HUES48 (cell line): ENCODE measurements around the gene ARHGEF12.

Experiments
- H3K27ac ChIP-seq: one replicate; pipeline ENCODE4 v1.7.0; 2013; ENCODE audit warnings: low read depth, low read length, inconsistent platforms
- H3K27me3 ChIP-seq: 2 replicates; pipeline ENCODE4 v1.6.1; 2013; ENCODE audit warnings: mild to moderate bottlenecking, low read length; ENCODE audit not compliant: control insufficient read depth, insufficient read depth
- H3K36me3 ChIP-seq: 2 replicates; pipeline ENCODE4 v1.6.1; 2013; ENCODE audit warnings: low read length; ENCODE audit not compliant: control insufficient read depth, insufficient read depth
- H3K4me1 ChIP-seq: 2 replicates; pipeline ENCODE4 v1.6.1; 2013; ENCODE audit warnings: mild to moderate bottlenecking, low read length; ENCODE audit not compliant: control insufficient read depth, insufficient read depth
- H3K4me3 ChIP-seq: 2 replicates; pipeline ENCODE4 v1.5.1; 2013; ENCODE audit warnings: mild to moderate bottlenecking, low read depth, low read length
- H3K9ac ChIP-seq: 2 replicates; pipeline ENCODE4 v1.6.1; 2013; ENCODE audit warnings: mild to moderate bottlenecking, low read depth, low read length, moderate library complexity
- H3K9me3 ChIP-seq: 2 replicates; pipeline ENCODE4 v1.6.1; 2013; ENCODE audit warnings: low read length; ENCODE audit not compliant: control insufficient read depth, insufficient read depth

The ARHGEF12 gene

DNA sequence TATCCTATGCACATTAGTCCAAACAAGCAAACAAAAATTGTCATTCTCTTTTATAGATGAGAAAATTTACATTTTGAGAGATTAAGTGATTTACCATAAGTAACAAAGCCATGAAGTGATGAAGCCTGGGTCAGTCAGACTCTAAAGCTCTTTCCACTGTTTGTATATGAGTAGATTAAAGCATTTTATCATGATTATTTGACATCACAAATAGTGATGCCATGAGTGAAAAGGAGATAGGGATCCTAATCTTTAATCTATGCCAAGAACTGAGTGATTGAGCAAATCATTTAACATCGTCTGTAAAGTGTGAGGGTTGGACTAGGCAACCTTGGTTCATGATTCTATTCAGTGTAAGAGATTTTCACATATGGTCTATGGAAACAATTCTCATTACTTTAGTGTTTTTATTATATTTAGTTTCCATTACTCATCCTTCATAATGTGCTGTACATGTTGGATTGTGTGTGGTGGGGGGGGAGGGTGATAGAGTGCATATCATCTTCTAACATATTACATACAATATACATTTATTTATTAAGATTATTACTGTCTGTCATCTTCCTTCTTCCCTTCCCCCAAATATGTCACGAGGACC lies 50.7 kb downstream of the ARHGEF12 start:
- H3K27me3 ChIP-seq = no peaks in the 10 kb centered on the region
- H3K27ac ChIP-seq = no peak overlapping the region
- H3K9me3 ChIP-seq = 0 out of 2 replicates have a peak, but pooled peaks cover 2% of the 10 kb centered on the region
- H3K9ac ChIP-seq = no peak overlapping the region
- no peak overlapping the region for H3K4me3 ChIP-seq
- peaks cover 31% of the 10 kb centered on the region for H3K4me1 ChIP-seq
- no peaks in the 10 kb centered on the region for H3K36me3 ChIP-seq

DNA sequence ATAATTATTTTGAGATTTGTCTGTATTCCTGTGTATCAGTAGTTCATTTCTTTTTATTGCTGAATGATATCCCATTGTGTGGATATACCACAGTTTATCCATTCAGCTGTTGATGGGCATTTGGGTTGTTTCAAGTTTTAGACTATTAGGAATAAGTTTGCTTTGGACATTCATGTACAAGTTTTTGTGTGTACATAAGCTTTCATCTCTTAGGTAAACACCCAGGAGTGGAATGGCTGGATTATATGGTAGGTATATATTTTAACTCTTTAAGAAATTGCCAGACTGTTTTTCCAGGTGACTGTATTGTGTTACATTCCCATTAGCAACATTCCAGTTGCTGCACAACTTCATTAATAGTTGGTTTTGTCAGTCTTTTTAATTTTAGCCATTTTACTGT lies 52.0 kb downstream of the ARHGEF12 start:
- no peak overlapping the region for H3K27ac ChIP-seq
- H3K27me3 ChIP-seq = no peaks in the 10 kb centered on the region
- peaks cover 36% of the 10 kb centered on the region for H3K4me1 ChIP-seq
- H3K36me3 ChIP-seq = no peaks in the 10 kb centered on the region
- H3K4me3 ChIP-seq = no peak overlapping the region
- no peaks in the 10 kb centered on the region for H3K9me3 ChIP-seq
- no peak overlapping the region for H3K9ac ChIP-seq

DNA sequence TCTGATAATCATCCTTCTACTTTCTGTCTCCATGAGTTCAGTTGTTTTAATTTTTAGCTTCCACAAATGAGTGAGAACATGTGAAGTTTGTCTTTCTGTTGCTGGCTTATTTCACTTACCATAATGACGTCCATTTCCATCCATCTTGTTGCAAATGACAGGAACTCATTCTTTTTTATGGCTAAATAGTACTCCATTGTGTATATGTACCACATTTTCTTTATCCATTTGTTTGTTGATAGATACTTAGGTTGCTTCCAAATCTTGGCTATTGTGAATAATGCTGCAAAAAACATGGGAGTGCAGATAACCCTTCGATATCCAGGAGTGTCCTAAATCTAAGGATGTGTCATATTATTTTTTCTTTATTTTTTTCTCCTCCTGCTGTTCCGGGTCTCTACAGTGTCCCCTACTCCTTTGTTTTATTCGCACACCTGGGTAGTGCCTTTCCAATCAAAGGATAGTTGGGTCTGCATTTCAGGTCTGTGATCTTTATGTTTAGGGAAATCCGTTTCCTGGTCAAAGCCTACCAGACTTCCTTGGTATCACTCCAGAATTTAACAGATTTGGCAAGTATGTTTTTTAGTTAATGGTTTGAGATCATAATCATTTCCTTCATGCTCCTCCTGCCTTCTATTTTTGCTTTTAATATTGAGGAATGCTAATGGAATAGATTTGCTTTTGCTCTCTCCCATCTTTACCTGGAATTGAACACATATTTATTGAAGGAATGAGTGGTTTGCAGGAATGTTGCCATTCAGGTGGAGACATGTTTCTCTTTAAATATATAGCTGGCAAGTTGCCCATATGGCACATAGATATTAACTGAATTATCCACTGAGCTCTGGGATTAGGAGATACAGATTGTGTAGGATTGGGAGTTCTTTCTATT lies 53.7 kb downstream of the ARHGEF12 start:
- no peak overlapping the region for H3K4me3 ChIP-seq
- no peaks in the 10 kb centered on the region for H3K9me3 ChIP-seq
- no peak overlapping the region for H3K27ac ChIP-seq
- H3K36me3 ChIP-seq = no peaks in the 10 kb centered on the region
- no peaks in the 10 kb centered on the region for H3K27me3 ChIP-seq
- H3K9ac ChIP-seq = no peak overlapping the region
- peaks cover 28% of the 10 kb centered on the region for H3K4me1 ChIP-seq

DNA sequence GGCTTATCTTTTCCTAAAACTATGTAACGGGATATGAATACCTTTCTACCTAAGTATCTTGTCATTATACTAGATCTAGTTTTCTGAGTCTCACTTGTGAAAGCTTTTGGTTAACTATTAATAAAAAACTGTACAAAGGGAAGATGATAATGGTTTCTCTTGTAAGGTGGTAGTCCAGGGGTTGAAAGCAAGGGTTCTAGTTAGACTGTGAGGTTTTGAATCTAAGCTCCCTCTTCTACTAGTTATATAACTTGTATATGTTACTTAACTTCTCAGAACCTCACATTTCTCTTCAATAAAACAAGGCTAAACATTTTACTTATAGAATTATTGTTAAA lies 54.3 kb downstream of the ARHGEF12 start:
- no peaks in the 10 kb centered on the region for H3K36me3 ChIP-seq
- H3K4me1 ChIP-seq = peaks cover 22% of the 10 kb centered on the region
- H3K27ac ChIP-seq = no peak overlapping the region
- no peak overlapping the region for H3K9ac ChIP-seq
- H3K4me3 ChIP-seq = no peak overlapping the region
- no peaks in the 10 kb centered on the region for H3K9me3 ChIP-seq
- no peaks in the 10 kb centered on the region for H3K27me3 ChIP-seq

DNA sequence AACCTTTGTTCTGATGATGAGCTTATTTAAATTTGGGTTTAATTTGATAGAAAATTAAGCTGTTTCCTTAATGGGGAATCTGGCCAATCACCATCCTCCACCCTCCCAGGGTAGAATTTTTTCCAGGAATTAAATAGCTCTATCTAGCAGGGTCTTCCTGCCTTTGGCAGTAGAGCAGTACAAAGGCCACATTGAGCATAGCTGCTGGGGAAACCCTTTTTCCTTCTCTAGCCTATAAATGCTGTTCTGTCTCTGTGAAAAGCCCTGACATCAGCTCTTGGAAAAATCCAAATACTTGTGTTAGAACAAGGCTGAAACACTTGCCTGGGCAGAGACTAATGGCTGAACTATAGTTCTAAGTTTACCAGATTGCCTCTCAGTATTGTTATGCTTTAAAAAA lies 55.1 kb downstream of the ARHGEF12 start:
- no peaks in the 10 kb centered on the region for H3K27me3 ChIP-seq
- H3K36me3 ChIP-seq = no peaks in the 10 kb centered on the region
- peak overlapping the region; percentile 30 for H3K27ac ChIP-seq
- no peak overlapping the region for H3K4me3 ChIP-seq
- H3K4me1 ChIP-seq = peaks cover 16% of the 10 kb centered on the region
- H3K9ac ChIP-seq = no peak overlapping the region
- H3K9me3 ChIP-seq = no peaks in the 10 kb centered on the region

DNA sequence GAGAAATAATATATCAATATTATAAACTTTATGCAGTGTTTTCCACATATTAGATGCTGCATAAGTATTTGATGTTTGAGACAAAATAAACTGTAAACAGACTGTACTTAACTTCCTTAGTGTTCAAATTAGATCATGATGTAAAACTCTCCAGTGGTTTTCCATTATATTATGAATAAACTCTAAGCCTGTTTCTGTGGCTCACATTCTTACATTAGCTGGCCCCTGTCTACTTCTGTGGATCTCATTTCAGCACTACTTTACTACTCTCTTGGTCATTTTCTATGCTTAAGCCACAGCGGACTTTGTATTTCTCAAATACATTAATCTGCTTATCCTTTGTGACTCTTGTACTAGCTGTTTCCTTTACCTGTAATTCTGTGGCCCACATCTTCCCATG lies 55.6 kb downstream of the ARHGEF12 start:
- Histone ChIP-seq H3K4me3 (no peak overlapping the region), H3K9ac (no peak overlapping the region), H3K27me3 (no peaks in the 10 kb centered on the region), H3K9me3 (no peaks in the 10 kb centered on the region), H3K27ac (no peak overlapping the region), H3K4me1 (peaks cover 17% of the 10 kb centered on the region), H3K36me3 (no peaks in the 10 kb centered on the region)

DNA sequence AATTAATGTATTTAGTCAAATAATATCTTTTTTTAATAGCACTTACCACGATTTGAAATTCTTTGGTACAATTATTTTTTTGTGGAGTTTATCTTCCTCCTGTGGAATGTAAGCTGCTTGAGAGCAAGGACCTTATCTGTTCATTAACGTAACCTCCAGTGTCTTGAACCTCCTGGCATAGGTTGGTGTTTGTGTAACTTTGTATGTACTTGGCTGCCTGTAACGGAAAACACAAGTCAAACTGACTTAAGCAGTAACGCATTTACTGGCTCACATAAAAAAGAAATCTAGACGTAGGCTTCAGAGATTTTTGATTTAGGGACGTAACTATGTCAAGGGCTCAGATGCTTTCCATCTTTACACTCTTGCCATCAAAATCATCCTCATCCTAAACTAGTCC lies 56.1 kb downstream of the ARHGEF12 start:
- H3K9me3 ChIP-seq = no peaks in the 10 kb centered on the region
- no peak overlapping the region for H3K9ac ChIP-seq

DNA sequence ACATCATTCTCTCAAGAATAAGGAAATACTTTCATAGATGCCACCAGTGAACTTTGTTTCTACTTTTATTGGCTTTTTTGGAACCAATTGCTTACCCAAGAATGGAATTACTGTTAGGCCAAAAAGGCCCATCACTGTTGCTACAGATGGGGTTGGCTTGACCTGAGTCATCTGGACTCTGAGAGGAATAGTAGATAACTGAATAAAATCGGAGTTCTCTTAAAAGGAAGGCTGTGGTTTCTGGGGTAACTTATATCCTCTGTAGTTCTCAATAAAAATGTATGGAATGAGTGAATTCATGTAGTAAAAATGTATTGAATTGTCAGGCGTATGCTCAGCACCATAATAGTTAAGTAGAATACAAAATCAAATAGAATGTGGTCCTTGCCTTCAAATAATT lies 56.6 kb downstream of the ARHGEF12 start:
- Histone ChIP-seq H3K36me3 (no peaks in the 10 kb centered on the region), H3K4me1 (peaks cover 26% of the 10 kb centered on the region), H3K9ac (no peak overlapping the region)

More for the DNA sequence above, 56.1 kb downstream of the ARHGEF12 start:
- H3K36me3 ChIP-seq = no peaks in the 10 kb centered on the region
- H3K27ac ChIP-seq = no peak overlapping the region
- peaks cover 22% of the 10 kb centered on the region for H3K4me1 ChIP-seq
- no peaks in the 10 kb centered on the region for H3K27me3 ChIP-seq
- no peak overlapping the region for H3K4me3 ChIP-seq

DNA sequence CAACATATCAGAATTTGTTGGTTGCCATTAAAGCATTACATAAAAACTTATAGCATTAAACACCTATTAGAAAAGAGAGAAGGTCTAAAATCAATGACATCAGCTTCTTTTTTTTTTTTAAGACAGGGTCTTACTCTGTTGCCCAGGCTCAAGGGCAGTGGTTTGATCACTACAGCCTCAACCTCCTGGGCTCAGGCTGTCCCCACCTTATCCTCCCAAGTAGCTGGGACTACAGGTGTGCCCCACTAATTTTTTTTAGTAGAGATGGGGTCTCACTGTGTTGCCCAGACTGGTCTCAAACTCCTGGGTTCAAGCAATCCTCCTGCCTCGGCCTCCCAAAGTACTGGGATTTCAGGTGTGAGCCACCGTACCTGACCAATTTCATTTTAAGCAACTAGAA lies 57.9 kb downstream of the ARHGEF12 start:
- Histone ChIP-seq H3K9me3 (no peaks in the 10 kb centered on the region), H3K36me3 (no peaks in the 10 kb centered on the region), H3K27me3 (no peaks in the 10 kb centered on the region), H3K4me3 (no peak overlapping the region), H3K4me1 (peaks cover 35% of the 10 kb centered on the region), H3K9ac (no peak overlapping the region), H3K27ac (no peak overlapping the region)

More for the DNA sequence above, 56.6 kb downstream of the ARHGEF12 start:
- no peak overlapping the region for H3K27ac ChIP-seq
- no peaks in the 10 kb centered on the region for H3K9me3 ChIP-seq
- no peaks in the 10 kb centered on the region for H3K27me3 ChIP-seq
- no peak overlapping the region for H3K4me3 ChIP-seq

DNA sequence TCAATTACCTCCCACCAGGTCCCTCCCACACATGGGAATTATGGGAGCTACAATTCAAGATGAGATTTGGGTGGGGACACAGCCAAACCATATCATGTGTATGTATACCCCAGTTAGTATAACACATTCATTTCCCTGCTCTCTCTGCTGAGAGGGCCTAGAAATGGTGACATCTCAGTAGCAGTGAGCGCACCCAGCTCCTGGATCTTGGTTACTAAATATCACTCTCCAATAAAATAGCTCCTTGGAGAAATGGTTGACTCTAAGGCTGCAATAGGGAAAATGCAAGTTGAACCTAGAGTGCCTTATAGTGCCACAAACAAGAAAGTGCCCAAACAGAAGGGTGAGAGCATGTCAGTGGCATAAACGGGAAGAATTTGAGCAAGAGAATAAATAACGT lies 59.6 kb downstream of the ARHGEF12 start:
- Histone ChIP-seq H3K4me3 (no peak overlapping the region), H3K27ac (no peak overlapping the region), H3K4me1 (peaks cover 50% of the 10 kb centered on the region), H3K9me3 (no peaks in the 10 kb centered on the region), H3K9ac (no peak overlapping the region), H3K36me3 (no peaks in the 10 kb centered on the region), H3K27me3 (no peaks in the 10 kb centered on the region)

DNA sequence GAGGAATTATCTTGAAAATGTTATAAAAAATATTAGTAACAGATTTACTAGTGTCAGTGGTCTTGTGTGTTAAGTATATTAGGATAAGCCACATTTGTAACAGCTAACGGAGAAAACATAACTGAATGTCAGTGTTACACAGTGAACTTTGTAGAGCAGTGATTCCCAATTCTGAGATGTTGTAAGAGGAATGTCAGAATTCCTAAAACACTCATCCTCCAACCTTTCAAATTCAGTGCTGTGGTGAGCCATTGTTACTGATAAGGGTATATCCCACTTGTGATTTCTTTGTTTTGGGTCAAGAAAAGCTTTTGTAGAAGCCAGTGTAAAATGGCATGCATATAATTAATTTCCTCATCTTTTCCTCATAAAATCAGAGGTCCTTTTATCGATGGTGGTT lies 61.9 kb downstream of the ARHGEF12 start:
- H3K27me3 ChIP-seq = no peaks in the 10 kb centered on the region
- H3K27ac ChIP-seq = peak overlapping the region; percentile 56
- H3K4me1 ChIP-seq = peaks cover 49% of the 10 kb centered on the region
- no peak overlapping the region for H3K4me3 ChIP-seq
- H3K9me3 ChIP-seq = no peaks in the 10 kb centered on the region
- H3K9ac ChIP-seq = no peak overlapping the region
- no peaks in the 10 kb centered on the region for H3K36me3 ChIP-seq
